Stomach (tissue), 4 donors: ENCODE results near the gene RGMB.

Source experiments
- CTCF ChIP-seq, 7 experiments: fragments of 450-650 bp in 4 of 7; fragments of 200-600 bp in 3 of 7; sonication (generic) in 3 of 7; IDR thresholded peaks; one replicate each; pipeline ENCODE4 v1.5.1; 2016 to 2019; ENCODE audit warnings: antibody characterized with exemption in 7 of 7, control low read depth in 2 of 7, mild to moderate bottlenecking in 1 of 7
- POLR2A ChIP-seq, 4 donors: fragments of 450-650 bp; IDR thresholded peaks; one replicate each; pipeline ENCODE4 v1.6.1; 2016; ENCODE audit warnings: antibody characterized with exemption in 4 of 4, control low read depth in 2 of 4, mild to moderate bottlenecking in 1 of 4, moderate library complexity in 1 of 4
- POLR2AphosphoS5 ChIP-seq, 3 donors: sonication (generic); formaldehyde crosslinking; IDR thresholded peaks; one replicate each; pipeline ENCODE4 v1.6.1; 2016; ENCODE audit warnings: antibody characterized with exemption in 3 of 3

DNA sequence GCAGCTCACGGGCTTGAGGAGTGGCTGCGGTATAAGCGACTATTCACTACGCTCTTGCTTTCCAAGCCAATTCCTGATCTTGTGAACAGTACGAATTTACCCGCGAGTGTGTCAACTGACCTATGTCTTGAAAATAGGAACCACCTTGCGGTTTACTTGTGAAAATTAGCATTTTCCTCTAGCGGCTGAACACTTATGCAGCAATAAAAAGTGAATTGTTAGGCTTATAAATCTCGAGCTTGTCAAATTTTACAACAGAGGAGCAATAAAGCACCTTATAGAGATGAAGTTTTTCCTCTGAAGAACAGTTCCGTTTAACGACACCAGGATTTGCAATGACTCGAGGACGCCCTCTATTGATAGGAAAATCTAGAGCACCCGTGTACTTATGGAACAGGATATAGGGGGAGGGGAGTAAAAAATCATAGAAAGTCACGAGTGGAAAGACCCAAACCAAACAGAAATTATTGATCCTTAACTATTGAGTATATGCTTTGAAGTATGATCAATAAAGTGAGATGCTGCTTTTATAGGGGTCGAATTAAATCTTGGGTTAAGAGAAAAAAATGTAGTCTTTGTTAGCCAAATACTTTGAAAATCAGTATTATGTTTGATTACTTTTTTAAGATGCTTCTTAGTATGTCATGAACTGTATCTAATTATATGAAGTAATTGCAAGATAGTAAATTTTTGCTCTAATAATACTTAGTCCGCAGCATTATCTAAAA, 1.9 kb upstream of the RGMB start:
- TF ChIP-seq POLR2A (IDR thresholded peaks at IDR 0.05) (no peak), CTCF (IDR thresholded peaks at IDR 0.05) (peak in 5 of 7 experiments; percentile 74 to 90 (median 89)), POLR2AphosphoS5 (IDR thresholded peaks at IDR 0.05) (peak; percentile 13 to 44 (median 28))
